GM12872 (cell line): Measurements from ENCODE around the gene FNDC4.

Source experiments
- CTCF ChIP-seq: IDR thresholded peaks from 3 replicates; pipeline ENCODE4 v1.5.1; 2011; ENCODE audit warnings: low read depth, mild to moderate bottlenecking, low read length, moderate library complexity; ENCODE audit not compliant: insufficient read depth

FNDC4 gene

DNA sequence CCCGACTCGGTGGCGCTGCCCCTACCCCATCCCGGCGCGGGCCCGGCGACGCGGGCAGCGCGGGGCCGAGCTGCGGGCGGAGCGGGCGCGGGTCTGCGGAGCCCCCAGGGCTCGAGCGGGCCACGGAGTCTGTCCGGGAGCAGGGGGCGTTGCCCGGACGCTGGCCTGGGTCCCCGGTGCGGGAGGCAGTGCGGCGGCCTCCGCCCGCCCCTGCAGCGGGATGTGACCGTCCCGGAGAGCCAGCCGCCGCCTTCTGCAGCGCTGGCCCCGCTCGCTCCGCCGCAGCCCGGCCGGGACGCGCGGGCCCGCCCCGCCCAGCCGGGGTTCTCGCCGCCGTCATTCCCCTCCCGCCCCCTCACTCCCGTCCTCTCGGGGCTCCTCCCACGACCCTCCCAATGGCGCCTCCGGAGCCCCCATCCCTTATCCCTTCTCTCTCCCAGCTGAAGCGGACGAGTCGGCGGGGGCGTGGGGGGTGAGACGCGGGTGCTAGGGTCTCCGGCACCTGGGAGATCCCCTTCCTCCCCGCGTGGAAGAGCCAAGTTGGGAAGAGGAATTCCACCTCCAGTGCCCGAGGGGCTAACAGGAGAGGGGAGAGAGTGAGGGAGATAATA lies at the start of gene FNDC4:
FNDC4 (minus strand) TSS at position 257 of the 611 bp plus-strand sequence. CDS start 521 bp downstream, outside the sequence.
- TF ChIP-seq CTCF: no peak

DNA sequence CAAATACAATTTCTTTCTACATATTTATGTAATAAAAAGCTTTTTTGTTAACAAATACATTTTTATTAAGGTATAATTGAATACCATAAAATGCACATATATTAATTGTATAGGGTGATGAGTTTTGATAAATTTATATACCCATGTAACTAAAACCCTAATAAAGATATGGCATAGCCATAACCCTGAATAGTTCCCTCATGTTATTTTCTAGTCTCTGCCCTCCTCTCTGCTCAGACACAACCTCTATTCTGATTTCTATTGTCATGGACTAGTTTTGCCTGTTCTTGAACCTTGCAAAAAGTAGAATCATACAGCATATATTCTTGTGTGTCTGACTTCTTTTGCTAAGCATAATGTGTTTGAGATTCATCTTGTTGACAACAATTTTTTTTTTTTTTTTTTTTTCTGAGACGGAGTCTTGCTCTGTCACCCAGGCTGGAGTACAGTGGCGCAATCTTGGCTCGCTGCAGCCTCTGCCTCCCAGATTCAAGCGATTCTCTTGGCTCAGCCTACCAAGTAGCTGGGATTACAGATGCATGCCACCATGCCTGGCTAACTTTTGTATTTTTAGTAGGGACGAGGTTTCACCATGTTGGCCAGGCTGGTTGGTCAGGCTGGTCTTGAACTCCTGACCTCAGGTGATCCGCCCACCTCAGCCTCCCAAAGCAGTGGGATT lies 49.3 kb upstream of the FNDC4 start:
- no peak for TF ChIP-seq CTCF

DNA sequence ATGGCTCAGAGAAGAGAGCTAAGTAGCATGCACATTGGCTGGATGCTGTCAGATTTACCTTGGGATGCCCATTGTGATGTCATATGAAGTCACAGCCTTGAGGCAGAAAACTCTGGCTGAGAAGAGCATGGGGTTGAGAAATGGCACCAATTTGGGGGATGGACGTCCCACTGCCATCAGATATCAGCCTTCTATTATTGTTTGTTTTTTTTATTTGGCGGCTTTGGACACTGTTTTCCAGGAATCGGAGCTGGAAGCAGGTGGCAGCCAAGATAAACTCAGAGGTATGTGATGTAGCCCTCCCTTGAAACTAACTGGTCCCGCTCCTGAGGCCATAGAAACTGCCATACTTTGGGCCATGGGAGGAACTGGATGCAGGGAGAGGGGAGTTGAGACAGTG lies 42.3 kb upstream of the FNDC4 start:
- TF ChIP-seq CTCF: no peak

- TF ChIP-seq CTCF: no peak
These were observed 37.0 kb upstream of the FNDC4 start for GRCh38 chr2:27531983-27532382.

- TF ChIP-seq CTCF: no peak
These were observed 32.2 kb upstream of the FNDC4 start for GRCh38 chr2:27527182-27527581.

GRCh38 chr2:27522400-27522945 lies 27.5 kb upstream of the FNDC4 start:
- no peak for TF ChIP-seq CTCF

DNA sequence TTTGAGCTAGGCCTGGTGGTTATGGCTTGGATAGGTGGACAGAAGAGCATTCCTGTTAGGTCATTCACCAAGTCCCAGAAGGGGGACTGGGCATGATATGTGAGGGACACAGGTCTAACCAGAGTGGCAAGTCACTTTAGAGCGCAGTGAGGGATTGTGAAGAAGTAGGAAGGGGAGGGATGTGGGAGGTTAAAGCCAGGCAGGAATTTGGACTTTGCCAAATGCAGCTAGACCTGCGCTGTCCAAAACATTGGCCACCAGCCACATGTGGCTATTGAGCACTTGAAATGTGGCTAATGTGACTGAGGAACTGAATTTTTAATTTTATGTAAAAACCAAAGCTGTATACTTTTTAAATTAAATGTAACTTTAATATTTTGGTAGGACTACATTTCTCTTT lies 25.3 kb upstream of the FNDC4 start:
- TF ChIP-seq CTCF: no peak
